GM12878 (cell line): Measurements from ENCODE around the gene ANKRD11. TPM values are rescaled to one million over a fixed set of nuclear protein-coding genes. Genes with fewer than 3 reads are reported as not detected.

Experiments
- ATAC-seq: fragments of 200-7000 bp; cut with Tn5 transposase; 3 replicates; pipeline ENCODE4 v1.9.1; 2020; ENCODE audit warnings: mild to moderate bottlenecking, moderate library complexity
- BruUV-seq: library from RNA; stranded (reverse); fragments of 400-500 nt; replicated peaks from 2 replicates; lab custom pipeline; 2021; lab: Mats Ljungman, UMichigan
- CTCF ChIA-PET: fragments of 300-600 bp; sonication (Branson Sonifier 250); formaldehyde crosslinking; extraction: SDS; loops from one replicate; lab custom pipeline; 2021; ENCODE audit warnings: inconsistent platforms; lab: Yijun Ruan, JAX
- POLR2A ChIA-PET: fragments of 350-600 bp; formaldehyde crosslinking; extraction: SDS; loops from one replicate; lab custom pipeline; 2021; ENCODE audit warnings: inconsistent platforms; lab: Charles Lee
- RAD21 ChIA-PET: fragments of 300-600 bp; sonication (Branson Sonifier 250); formaldehyde crosslinking; loops from one replicate; lab custom pipeline; 2023; ENCODE audit warnings: antibody characterized with exemption; ENCODE audit not compliant: unreplicated experiment; lab: Charles Lee
- SMC1A ChIA-PET: fragments of 300-600 bp; sonication (Branson Sonifier 250); formaldehyde crosslinking; loops from one replicate; lab custom pipeline; 2023; ENCODE audit not compliant: unreplicated experiment, uncharacterized antibody; lab: Charles Lee
- DNase-seq: peaks from one replicate; pipeline ENCODE4 v3.0.0-alpha.2; 2011; ENCODE audit warnings: low read depth, low spot score
- FAIRE-seq: peaks from 3 replicates; lab custom pipeline; 2011; peaks lifted over from hg19 to GRCh38; lab: Jason Lieb, UNC
- H2AFZ ChIP-seq: 2 replicates; pipeline ENCODE4 v1.6.0; 2011; ENCODE audit warnings: low read depth, low read length, control low read depth; ENCODE audit not compliant: control insufficient read depth
- H3K27ac ChIP-seq: 2 replicates; pipeline ENCODE4 v1.5.1; 2011; ENCODE audit warnings: control low read depth; ENCODE audit not compliant: control insufficient read depth, insufficient read depth
- H3K27me3 ChIP-seq, 2 experiments: replicated peaks in 1 of 2; 2 replicates each; pipeline versions ENCODE4 v1.6.0 to v1.6.1; 2011; ENCODE audit warnings: low read length in 1 of 2; ENCODE audit not compliant: control insufficient read depth in 2 of 2, insufficient read depth in 2 of 2
- H3K36me3 ChIP-seq, 2 experiments: 2 replicates each; pipeline ENCODE4 v1.5.1; 2011; ENCODE audit warnings: low read length in 1 of 2; ENCODE audit not compliant: control insufficient read depth in 2 of 2, insufficient read depth in 2 of 2
- H3K4me1 ChIP-seq: 2 replicates; pipeline ENCODE4 v1.6.1; 2011; ENCODE audit warnings: mild to moderate bottlenecking, low read length, moderate library complexity, mixed read lengths; ENCODE audit not compliant: control insufficient read depth, insufficient read depth
- H3K4me2 ChIP-seq: 2 replicates; pipeline ENCODE4 v1.6.0; 2011; ENCODE audit warnings: control low read depth; ENCODE audit not compliant: control insufficient read depth, insufficient read depth
- H3K4me3 ChIP-seq: fragments of 200-600 bp; sonication (generic); 2 replicates; pipeline ENCODE4 v1.5.1; 2016
- H3K79me2 ChIP-seq: 2 replicates; pipeline ENCODE4 v1.6.0; 2011; ENCODE audit warnings: low read length; ENCODE audit not compliant: control insufficient read depth, insufficient read depth
- H3K9ac ChIP-seq: 2 replicates; pipeline ENCODE4 v1.8.0; 2011; ENCODE audit warnings: low read length, control low read depth, mixed read lengths; ENCODE audit not compliant: control insufficient read depth, insufficient read depth
- H3K9me3 ChIP-seq: replicated peaks from 3 replicates; pipeline ENCODE4 v1.5.1; 2011; ENCODE audit warnings: mild to moderate bottlenecking, low read length; ENCODE audit not compliant: control insufficient read depth, insufficient read depth
- H4K20me1 ChIP-seq: 2 replicates; pipeline ENCODE4 v1.6.0; 2011; ENCODE audit not compliant: control insufficient read depth, insufficient read depth
- CUX1 ChIP-seq: IDR thresholded peaks from 2 replicates; pipeline ENCODE4 v1.6.1; 2012; ENCODE audit warnings: improper control_type of control experiment, low read depth, low read length; ENCODE audit not compliant: insufficient replicate concordance
- HDGF ChIP-seq: fragments of 450-650 bp; IDR thresholded peaks from 2 replicates; pipeline ENCODE4 v1.6.1; 2016; ENCODE audit warnings: antibody characterized with exemption
- MAX ChIP-seq: IDR thresholded peaks from 2 replicates; pipeline ENCODE4 v1.6.1; 2012; ENCODE audit warnings: low read depth, low read length, improper control_type of control experiment
- MTA3 ChIP-seq: IDR thresholded peaks from 2 replicates; pipeline ENCODE4 v1.6.1; 2012; ENCODE audit warnings: low read length, inconsistent platforms, borderline replicate concordance
- MYB ChIP-seq: fragments of 150-350 bp; IDR thresholded peaks from 2 replicates; pipeline ENCODE4 v1.6.1; 2014; ENCODE audit warnings: mild to moderate bottlenecking, low read depth, low read length, borderline replicate concordance
- PAX8 ChIP-seq: fragments of 450-650 bp; IDR thresholded peaks from 2 replicates; pipeline ENCODE4 v1.6.1; 2017; ENCODE audit warnings: mild to moderate bottlenecking, moderate library complexity
- RAD51 ChIP-seq: fragments of 450-650 bp; IDR thresholded peaks from 2 replicates; pipeline ENCODE4 v1.6.1; 2016; ENCODE audit warnings: moderate library complexity, mild to moderate bottlenecking, inconsistent platforms
- SMARCA5 ChIP-seq: fragments of 450-650 bp; IDR thresholded peaks from 2 replicates; pipeline ENCODE4 v1.6.1; 2017; ENCODE audit warnings: mild to moderate bottlenecking
- STAT3 ChIP-seq: IDR thresholded peaks from 2 replicates; pipeline ENCODE4 v1.6.1; 2011; ENCODE audit warnings: low read depth, low read length, improper control_type of control experiment
- WGBS: methylation state at CpG from one replicate; pipeline ENCODE4 v1.1.6; 2016; ENCODE audit warnings: low lambda C conversion rate; ENCODE audit not compliant: insufficient replicate concordance, insufficient coverage; ENCODE audit errors: missing lambda C conversion rate; 5-methylcytosine and 5-hydroxymethylcytosine counted together
- in situ Hi-C: fragments of 300-500 bp; cut with MboI; formaldehyde crosslinking; loops from 9 replicates; pipeline ENCODE4 v1.14.3; 2018; ENCODE audit warnings: mixed read lengths
- intact Hi-C: fragments of 100-400 bp; cut with micrococcal nuclease; formaldehyde crosslinking; loops from one replicate; pipeline ENCODE4 v1.14.2; 2022; ENCODE audit not compliant: unreplicated experiment
- polyA plus RNA-seq, 11 experiments: library from polyadenylated mRNA; depleted of rRNA in 4 of 11; unstranded in 6 of 11; stranded (reverse) in 5 of 11; fragments of >200 nt; fragmentation: Nextera tagmentation in 4 of 11; fragmentation: Illumina TruSeq in 1 of 11; extraction: Ambion mirVana in 4 of 11; extraction: Trizol in 1 of 11; gene quantifications; 1 replicate in 1 of 11; 2 replicates in 10 of 11; pipeline versions ENCODE4 v1.2.1 to v1.2.3, GENCODE V29; 2011 to 2016; ENCODE audit warnings: inconsistent platforms in 2 of 11, missing spikeins in 2 of 11, low read depth in 1 of 11
- total RNA-seq, 4 experiments: library from RNA; depleted of rRNA in 3 of 4; stranded (reverse); fragments of >200 nt in 3 of 4; fragmentation: Illumina TruSeq in 1 of 4; extraction: Trizol in 1 of 4; gene quantifications; 2 replicates each; pipeline versions ENCODE4 v1.2.1 to v1.2.3, GENCODE V29; 2013 to 2021

The ANKRD11 gene
- total and polyA plus RNA-seq, 10 of the 15 experiments (the other 5 are each of a cell fraction or from before 2014, with no cell fraction given), result 5.1 to 103 (median 27.4) TPM

- H3K79me2 ChIP-seq, result peaks cover 37% of the 10 kb centered on the region
These were observed 17.0 kb upstream of the ANKRD11 start for GRCh38 chr16:89507214-89507833.

More at GRCh38 chr16:89507214-89507833, 17.0 kb upstream of the ANKRD11 start:
- in situ Hi-C loops, result no loop called here
- FAIRE-seq (no peak), DNase-seq (no peak), ATAC-seq (no peak)
- Histone ChIP-seq H3K36me3 (peaks cover 0 to 10% of the 10 kb centered on the region in 2 experiments; a peak in 2 of 4 replicates), H3K4me2 (peak overlapping the region; percentile 93), H4K20me1 (no peaks in the 10 kb centered on the region), H3K4me3 (peak overlapping the region; percentile 75), H3K9me3 (no peaks in the 10 kb centered on the region), H2AFZ (peak overlapping the region; percentile 45), H3K4me1 (peaks cover 21% of the 10 kb centered on the region), H3K27ac (peak overlapping the region; percentile 80), H3K9ac (peak overlapping the region; percentile 77), H3K27me3 (no peaks in the 10 kb centered on the region)
- no TSS peak for BruUV-seq
- no peak for TF ChIP-seq STAT3
- no peak for TF ChIP-seq RAD51
- TF ChIP-seq MYB, result no peak
- no peak for TF ChIP-seq SMARCA5
- no peak for TF ChIP-seq MTA3
- TF ChIP-seq MAX, result no peak
- TF ChIP-seq HDGF, result no peak
- no peak for TF ChIP-seq CUX1
- TF ChIP-seq PAX8, result no peak
- ChIA-PET SMC1A (interaction anchor here (0.6 to 1.5 kb wide), 3 partner anchors 24 to 139 kb away, joined by 3 read pairs; no protein-coding TSS in a partner anchor), CTCF (interaction anchor here (1.0 to 2.9 kb wide), 7 partner anchors 15 to 193 kb away, joined by 3 to 7 read pairs (median 5); no protein-coding TSS in a partner anchor), POLR2A (interaction anchor here (0.5 to 1.8 kb wide), 6 partner anchors 9 to 802 kb away, joined by 3 to 7 read pairs (median 3); no protein-coding TSS in a partner anchor), RAD21 (interaction anchor here (1.0 to 1.8 kb wide), 5 partner anchors 12 to 172 kb away, joined by 3 to 6 read pairs (median 3); no protein-coding TSS in a partner anchor)
- 13% methylated on average over 42 of the region's 42 CpGs for WGBS
- intact Hi-C loops, result loop anchor here (5.0 kb wide), 2 partner anchors 175 to 270 kb away; no protein-coding TSS in a partner anchor
